Measurements from ENCODE around the gene DCAF8.

- TF ChIP-seq CTCF (conservative IDR thresholded peaks at IDR 0.05; ENCODE audit: low read depth in 2 of 2) (no peak), REST (IDR thresholded peaks at IDR 0.05; ENCODE audit: unreplicated experiment) (no peak)
Measured at GRCh38 chr1:160258177-160258798, 4.1 kb downstream of the DCAF8 start.

Measured in GM23338 (cell line).